HepG2 (cell line): Measurements from ENCODE around the gene AJUBA. TPM values are rescaled to one million over a fixed set of nuclear protein-coding genes. Genes with fewer than 3 reads are reported as not detected.

Source experiments
- AGO2 ChIP-seq: fragments of 200-400 bp; formaldehyde crosslinking; optimal IDR thresholded peaks from 2 replicates; pipeline ENCODE3; 2017; ENCODE audit warnings: mild to moderate bottlenecking, low read depth, low read length, moderate library complexity
- DMAP1 ChIP-seq: IDR thresholded peaks from 2 replicates; pipeline ENCODE4 v1.6.1; 2016
- DPF2 ChIP-seq: sonication (generic); formaldehyde crosslinking; IDR thresholded peaks from 2 replicates; pipeline ENCODE4 v1.4.0; 2020; ENCODE audit warnings: mild to moderate bottlenecking, low read depth, missing genetic modification reagents, borderline replicate concordance
- DR1 ChIP-seq: sonication (generic); formaldehyde crosslinking; IDR thresholded peaks from 2 replicates; pipeline ENCODE4 v1.8.0; 2021; ENCODE audit warnings: mild to moderate bottlenecking, missing genetic modification reagents, inconsistent platforms
- ELF3 ChIP-seq: IDR thresholded peaks from 2 replicates; pipeline ENCODE4 v1.6.1; 2016; ENCODE audit warnings: missing genetic modification reagents, missing compliant biosample characterization
- FOXP4 ChIP-seq: sonication (generic); formaldehyde crosslinking; IDR thresholded peaks from 2 replicates; pipeline ENCODE4 v1.4.0; 2020; ENCODE audit warnings: missing genetic modification reagents
- HNF4A ChIP-seq: sonication (generic); formaldehyde crosslinking; IDR thresholded peaks from 2 replicates; pipeline ENCODE4 v1.4.0; 2020; ENCODE audit warnings: missing genetic modification reagents
- HNRNPH1 ChIP-seq: fragments of 200-400 bp; formaldehyde crosslinking; optimal IDR thresholded peaks from 2 replicates; pipeline ENCODE3; 2017; ENCODE audit warnings: mild to moderate bottlenecking, low read depth, low read length
- KDM1A ChIP-seq: IDR thresholded peaks from 2 replicates; pipeline ENCODE4 v1.6.1; 2016; ENCODE audit warnings: missing compliant biosample characterization
- MIER3 ChIP-seq: IDR thresholded peaks from 2 replicates; pipeline ENCODE4 v1.6.1; 2016; ENCODE audit warnings: missing compliant biosample characterization, borderline replicate concordance
- PCBP1 ChIP-seq: fragments of 200-400 bp; formaldehyde crosslinking; IDR thresholded peaks from 2 replicates; pipeline ENCODE4 v1.6.1; 2017; ENCODE audit warnings: mild to moderate bottlenecking, low read depth, low read length, borderline replicate concordance
- SKIL ChIP-seq: sonication (generic); formaldehyde crosslinking; IDR thresholded peaks from 2 replicates; pipeline ENCODE4 v1.8.0; 2022; ENCODE audit warnings: missing genetic modification reagents, mild to moderate bottlenecking, moderate library complexity, borderline replicate concordance
- SMAD9 ChIP-seq: sonication (generic); formaldehyde crosslinking; IDR thresholded peaks from 2 replicates; pipeline ENCODE4 v1.5.1; 2020; ENCODE audit warnings: mild to moderate bottlenecking, missing genetic modification reagents
- TBL1XR1 ChIP-seq: fragments of 150-350 bp; IDR thresholded peaks from 2 replicates; pipeline ENCODE4 v1.6.1; 2014; ENCODE audit warnings: borderline replicate concordance, low read length; ENCODE audit not compliant: partially characterized antibody
- ZBTB8A ChIP-seq: sonication (generic); formaldehyde crosslinking; IDR thresholded peaks from 2 replicates; pipeline ENCODE4 v1.4.0; 2020; ENCODE audit warnings: mild to moderate bottlenecking, low read depth, missing genetic modification reagents, borderline replicate concordance
- ZFP62 ChIP-seq: sonication (generic); formaldehyde crosslinking; IDR thresholded peaks from 2 replicates; pipeline ENCODE4 v1.4.0; 2020; ENCODE audit warnings: missing genetic modification reagents
- ZNF10 ChIP-seq: sonication (generic); formaldehyde crosslinking; IDR thresholded peaks from 2 replicates; pipeline ENCODE4 v1.4.0; 2020; ENCODE audit warnings: mild to moderate bottlenecking, low read depth, missing genetic modification reagents, borderline replicate concordance
- ZNF276 ChIP-seq: sonication (generic); formaldehyde crosslinking; IDR thresholded peaks from 2 replicates; pipeline ENCODE4 v1.4.0; 2020; ENCODE audit warnings: mild to moderate bottlenecking, low read depth, missing genetic modification reagents
- ZNF616 ChIP-seq: sonication (generic); formaldehyde crosslinking; IDR thresholded peaks from 2 replicates; pipeline ENCODE4 v1.5.0; 2020; ENCODE audit warnings: low read depth, mild to moderate bottlenecking, missing genetic modification reagents
- ZNF644 ChIP-seq: IDR thresholded peaks from 2 replicates; pipeline ENCODE4 v1.6.1; 2016; ENCODE audit warnings: low read depth
- ZNF660 ChIP-seq: sonication (generic); formaldehyde crosslinking; IDR thresholded peaks from 2 replicates; pipeline ENCODE4 v1.5.1; 2020; ENCODE audit warnings: mild to moderate bottlenecking, low read depth, missing genetic modification reagents, borderline replicate concordance
- ZNF850 ChIP-seq: sonication (generic); formaldehyde crosslinking; conservative IDR thresholded peaks from 2 replicates; pipeline ENCODE4 v1.9.0; 2021; ENCODE audit warnings: mild to moderate bottlenecking, missing genetic modification reagents
- polyA plus RNA-seq, 8 experiments: library from polyadenylated mRNA; depleted of rRNA in 3 of 8; stranded (reverse) in 7 of 8; unstranded in 1 of 8; fragments of >200 nt; fragmentation: Illumina TruSeq in 4 of 8; extraction: Trizol in 4 of 8; gene quantifications; 2 replicates each; pipeline versions ENCODE4 v1.2.1 to v1.2.3, GENCODE V29; 2011 to 2016; ENCODE audit warnings: low read depth in 4 of 8, missing spikeins in 1 of 8, mixed read lengths in 1 of 8; ENCODE audit not compliant: insufficient read depth in 1 of 8
- total RNA-seq, 5 experiments: library from RNA; depleted of rRNA; stranded (reverse); fragments of >200 nt; fragmentation: Illumina TruSeq; extraction: Trizol; gene quantifications; 2 replicates each; pipeline ENCODE4 v1.2.3, GENCODE V29; 2016; ENCODE audit warnings: low read depth in 1 of 5

AJUBA gene
- total and polyA plus RNA-seq, 2 of the 13 experiments (the other 11 are each of a cell fraction or from before 2014, with no cell fraction given), result 157 to 241 TPM

- peak; percentile 95; the same call in 1 of the 2 replicates for TF ChIP-seq ZNF616 (CRISPR knock-in tag)
- TF ChIP-seq HNF4A (CRISPR knock-in tag), result peak; percentile 55
- peak; percentile 92 for TF ChIP-seq KDM1A (CRISPR knock-in tag)
- TF ChIP-seq PCBP1, result 0 out of 2 replicates have a peak, but pooled peaks have one; percentile 56
- TF ChIP-seq DR1, result peak; percentile 83; the same call in 1 of the 2 replicates
- peak; percentile 100 for TF ChIP-seq DMAP1
- peak; percentile 95 for TF ChIP-seq ELF3 (CRISPR knock-in tag)
- TF ChIP-seq FOXP4 (CRISPR knock-in tag), result peak; percentile 88
- peak; percentile 68 for TF ChIP-seq HNRNPH1
- peak; percentile 58 for TF ChIP-seq SKIL
- TF ChIP-seq MIER3 (CRISPR knock-in tag), result peak; percentile 100
- no peak for TF ChIP-seq ZNF850 (CRISPR knock-in tag)
- TF ChIP-seq ZNF660, result no peak; the same call in 1 of the 2 replicates
- peak; percentile 85; the same call in 1 of the 2 replicates for TF ChIP-seq ZNF644 (CRISPR knock-in tag)
- TF ChIP-seq SMAD9 (CRISPR knock-in tag), result peak; percentile 94; the same call in 1 of the 2 replicates
- TF ChIP-seq AGO2, result peak; percentile 81
- TF ChIP-seq ZNF276, result peak; percentile 94; the same call in 1 of the 2 replicates
- no peak; the same call in 1 of the 2 replicates for TF ChIP-seq DPF2 (CRISPR knock-in tag)
- TF ChIP-seq TBL1XR1, result peak; percentile 97
- TF ChIP-seq ZFP62 (CRISPR knock-in tag), result peak; percentile 97; the same call in 1 of the 2 replicates
- no peak for TF ChIP-seq ZNF10 (CRISPR knock-in tag)
- TF ChIP-seq ZBTB8A (CRISPR knock-in tag), result peak; percentile 98
Observed at GRCh38 chr14:22929104-22929960, 53.0 kb downstream of the AJUBA start, which contains the start of gene PRMT5 (continued).
